HL-60 (cell line): ENCODE data around the gene DNAAF8.
"Not testable (repeated sequence)": the region's sequence is repeated elsewhere in the genome, so short reads cannot be mapped to it uniquely, and the experiment has no call there.

Experiments used
- DNase-seq, 2 experiments: peaks; one replicate each; pipeline ENCODE4 v3.0.0-alpha.2; 2010 to 2020; ENCODE audit warnings: low read depth in 1 of 2, low spot score in 1 of 2
- H3K27ac ChIP-seq: fragments of 250-450 bp; sonication (Bioruptor Pico); replicated peaks from 2 replicates; pipeline ENCODE4 v1.5.1; 2020; ENCODE audit warnings: mild to moderate bottlenecking, moderate library complexity
- H3K27me3 ChIP-seq: fragments of 250-450 bp; sonication (Bioruptor Pico); 2 replicates; pipeline ENCODE4 v1.5.1; 2021; ENCODE audit warnings: mild to moderate bottlenecking, moderate library complexity; ENCODE audit not compliant: insufficient read depth, poor library complexity, severe bottlenecking
- H3K4me3 ChIP-seq: replicated peaks from 2 replicates; pipeline ENCODE4 v1.5.1; 2011; ENCODE audit warnings: mild to moderate bottlenecking, control low read depth, low read length; ENCODE audit not compliant: insufficient read depth
- GABPA ChIP-seq: IDR thresholded peaks from 2 replicates; pipeline ENCODE4 v1.6.1; 2012; ENCODE audit warnings: low read depth
- POLR2AphosphoS5 ChIP-seq: IDR thresholded peaks from 2 replicates; pipeline ENCODE4 v1.6.1; 2012; ENCODE audit warnings: low read depth
- SPI1 ChIP-seq: IDR thresholded peaks from 2 replicates; pipeline ENCODE4 v1.6.1; 2012; ENCODE audit warnings: low read depth, mild to moderate bottlenecking, borderline replicate concordance
- TF ChIP-seq, protein P1 (sequence below): IDR thresholded peaks from 2 replicates; pipeline ENCODE4 v1.6.1; 2012; ENCODE audit warnings: low read depth; ENCODE audit not compliant: insufficient replicate concordance
- TF ChIP-seq, protein P2 (sequence below): IDR thresholded peaks from one replicate; pipeline ENCODE4 v1.5.1; 2011; ENCODE audit warnings: low read length, control low read depth, inconsistent platforms; ENCODE audit not compliant: insufficient read depth

DNAAF8 gene

GRCh38 chr16:4783251-4783950, 49.1 kb downstream of the DNAAF8 start:
- no peak for TF ChIP-seq SPI1
- TF ChIP-seq, protein P1, sequence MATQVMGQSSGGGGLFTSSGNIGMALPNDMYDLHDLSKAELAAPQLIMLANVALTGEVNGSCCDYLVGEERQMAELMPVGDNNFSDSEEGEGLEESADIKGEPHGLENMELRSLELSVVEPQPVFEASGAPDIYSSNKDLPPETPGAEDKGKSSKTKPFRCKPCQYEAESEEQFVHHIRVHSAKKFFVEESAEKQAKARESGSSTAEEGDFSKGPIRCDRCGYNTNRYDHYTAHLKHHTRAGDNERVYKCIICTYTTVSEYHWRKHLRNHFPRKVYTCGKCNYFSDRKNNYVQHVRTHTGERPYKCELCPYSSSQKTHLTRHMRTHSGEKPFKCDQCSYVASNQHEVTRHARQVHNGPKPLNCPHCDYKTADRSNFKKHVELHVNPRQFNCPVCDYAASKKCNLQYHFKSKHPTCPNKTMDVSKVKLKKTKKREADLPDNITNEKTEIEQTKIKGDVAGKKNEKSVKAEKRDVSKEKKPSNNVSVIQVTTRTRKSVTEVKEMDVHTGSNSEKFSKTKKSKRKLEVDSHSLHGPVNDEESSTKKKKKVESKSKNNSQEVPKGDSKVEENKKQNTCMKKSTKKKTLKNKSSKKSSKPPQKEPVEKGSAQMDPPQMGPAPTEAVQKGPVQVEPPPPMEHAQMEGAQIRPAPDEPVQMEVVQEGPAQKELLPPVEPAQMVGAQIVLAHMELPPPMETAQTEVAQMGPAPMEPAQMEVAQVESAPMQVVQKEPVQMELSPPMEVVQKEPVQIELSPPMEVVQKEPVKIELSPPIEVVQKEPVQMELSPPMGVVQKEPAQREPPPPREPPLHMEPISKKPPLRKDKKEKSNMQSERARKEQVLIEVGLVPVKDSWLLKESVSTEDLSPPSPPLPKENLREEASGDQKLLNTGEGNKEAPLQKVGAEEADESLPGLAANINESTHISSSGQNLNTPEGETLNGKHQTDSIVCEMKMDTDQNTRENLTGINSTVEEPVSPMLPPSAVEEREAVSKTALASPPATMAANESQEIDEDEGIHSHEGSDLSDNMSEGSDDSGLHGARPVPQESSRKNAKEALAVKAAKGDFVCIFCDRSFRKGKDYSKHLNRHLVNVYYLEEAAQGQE: no peak
- Histone ChIP-seq H3K27ac (no peak overlapping the region), H3K4me3 (no peak overlapping the region), H3K27me3 (no peaks in the 10 kb centered on the region)
- no peak for DNase-seq

DNA sequence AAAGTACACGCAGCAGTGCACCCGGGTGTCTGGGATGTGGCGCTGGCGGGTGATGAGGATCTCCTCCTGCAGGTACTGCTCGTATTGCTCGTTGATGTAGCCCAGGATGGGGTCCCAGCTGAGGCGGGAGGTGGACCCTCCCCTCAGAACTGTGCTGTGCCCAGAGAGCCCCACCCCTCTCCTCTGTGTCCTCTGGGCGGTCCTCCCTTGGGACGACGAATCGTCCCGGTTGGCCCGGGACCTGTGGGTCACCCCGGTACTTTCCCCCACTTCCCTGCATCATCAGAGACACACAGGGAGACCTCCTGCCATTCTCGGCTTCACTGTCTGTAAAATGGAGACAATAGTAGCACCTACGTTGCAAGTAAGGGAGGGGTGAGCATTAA, 49.6 kb downstream of the DNAAF8 start:
- H3K27ac ChIP-seq: no peak overlapping the region
- H3K4me3 ChIP-seq: no peak overlapping the region
- no peaks in the 10 kb centered on the region for H3K27me3 ChIP-seq
- no peak for TF ChIP-seq SPI1
- no peak for TF ChIP-seq GABPA
- TF ChIP-seq POLR2AphosphoS5: no peak
- TF ChIP-seq, protein P1: no peak
- TF ChIP-seq, protein P2, sequence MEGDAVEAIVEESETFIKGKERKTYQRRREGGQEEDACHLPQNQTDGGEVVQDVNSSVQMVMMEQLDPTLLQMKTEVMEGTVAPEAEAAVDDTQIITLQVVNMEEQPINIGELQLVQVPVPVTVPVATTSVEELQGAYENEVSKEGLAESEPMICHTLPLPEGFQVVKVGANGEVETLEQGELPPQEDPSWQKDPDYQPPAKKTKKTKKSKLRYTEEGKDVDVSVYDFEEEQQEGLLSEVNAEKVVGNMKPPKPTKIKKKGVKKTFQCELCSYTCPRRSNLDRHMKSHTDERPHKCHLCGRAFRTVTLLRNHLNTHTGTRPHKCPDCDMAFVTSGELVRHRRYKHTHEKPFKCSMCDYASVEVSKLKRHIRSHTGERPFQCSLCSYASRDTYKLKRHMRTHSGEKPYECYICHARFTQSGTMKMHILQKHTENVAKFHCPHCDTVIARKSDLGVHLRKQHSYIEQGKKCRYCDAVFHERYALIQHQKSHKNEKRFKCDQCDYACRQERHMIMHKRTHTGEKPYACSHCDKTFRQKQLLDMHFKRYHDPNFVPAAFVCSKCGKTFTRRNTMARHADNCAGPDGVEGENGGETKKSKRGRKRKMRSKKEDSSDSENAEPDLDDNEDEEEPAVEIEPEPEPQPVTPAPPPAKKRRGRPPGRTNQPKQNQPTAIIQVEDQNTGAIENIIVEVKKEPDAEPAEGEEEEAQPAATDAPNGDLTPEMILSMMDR: no peak
- no peak for DNase-seq

- not testable (repeated sequence) for H3K27me3 ChIP-seq, H3K4me3 ChIP-seq, H3K27ac ChIP-seq, DNase-seq
These were observed 50.2 kb downstream of the DNAAF8 start for GRCh38 chr16:4784444-4784987.

GRCh38 chr16:4785758-4786433, 51.6 kb downstream of the DNAAF8 start:
- Histone ChIP-seq H3K4me3 (no peak overlapping the region), H3K27me3 (no peaks in the 10 kb centered on the region), H3K27ac (no peak overlapping the region)
- no peak for DNase-seq
- TF ChIP-seq GABPA (no peak), SPI1 (no peak), POLR2AphosphoS5 (no peak)
- TF ChIP-seq, protein P1: no peak
- TF ChIP-seq, protein P2: no peak
